Psoas muscle (tissue), 8 donors: ENCODE results near the gene EEF1AKMT2. TPM values are rescaled to one million over a fixed set of nuclear protein-coding genes. Genes with fewer than 3 reads are reported as not detected.
A peak's percentile ranks its signal among the peaks of the same experiment; 100 is the strongest.

Experiments used
- ATAC-seq, 4 donors: fragments of 200-7000 bp; cut with Tn5 transposase; one replicate each; pipeline ENCODE4 v1.9.1; 2020; ENCODE audit warnings: moderate library complexity in 3 of 4, mild to moderate bottlenecking in 2 of 4
- DNase-seq, 2 donors: peaks; one replicate each; pipeline ENCODE4 v3.0.0-alpha.2; 2020
- H3K27ac ChIP-seq: fragments of 200-600 bp; one replicate; pipeline ENCODE4 v1.8.0; 2022
- H3K27me3 ChIP-seq, 3 donors: fragments of 200-600 bp in 1 of 3; one replicate each; pipeline versions ENCODE4 v1.6.1 to v1.8.0; 2013 to 2022; ENCODE audit warnings: low read length in 2 of 3, mild to moderate bottlenecking in 2 of 3, moderate library complexity in 1 of 3; ENCODE audit not compliant: insufficient read depth in 3 of 3
- H3K36me3 ChIP-seq, 2 donors: fragments of 200-600 bp in 1 of 2; one replicate each; pipeline versions ENCODE4 v1.6.1 to v1.8.0; 2013 to 2022; ENCODE audit warnings: low read depth in 1 of 2, mild to moderate bottlenecking in 1 of 2, moderate library complexity in 1 of 2; ENCODE audit not compliant: insufficient read depth in 1 of 2
- H3K4me1 ChIP-seq: fragments of 200-600 bp; one replicate; pipeline ENCODE4 v1.8.0; 2022
- H3K4me3 ChIP-seq: fragments of 200-600 bp; one replicate; pipeline ENCODE4 v1.8.0; 2022; ENCODE audit warnings: mild to moderate bottlenecking
- H3K9me3 ChIP-seq: fragments of 200-600 bp; one replicate; pipeline ENCODE4 v1.8.0; 2022
- WGBS, 3 donors: extraction: QIAGEN DNeasy Blood & Tissue Kit; methylation state at CpG; one replicate each; pipeline versions ENCODE4 v1.1.6 to v1.1.7; 2013; 5-methylcytosine and 5-hydroxymethylcytosine counted together
- intact Hi-C, 2 donors: fragments of 100-400 bp; cut with DNase I; formaldehyde crosslinking; loops; one replicate each; pipeline versions ENCODE4 v1.11.0 to v1.14.2; 2022
- polyA plus RNA-seq, 3 donors: library from polyadenylated mRNA; stranded (reverse); fragments of 200-250 nt; gene quantifications; one replicate each; pipeline ENCODE4 v1.2.3, GENCODE V29; 2013
- total RNA-seq, 4 donors: library from RNA; stranded (reverse); fragmentation: NEBNext Ultra II Directional in 2 of 4; extraction: Animal tissue kit (Norgen Biotek cat#: 25700) in 2 of 4; gene quantifications; one replicate each; pipeline versions ENCODE4 v1.2.1 to v1.2.4, GENCODE V29; 2021 to 2023
- TF ChIP-seq, protein P1 (sequence below): fragments of 200-600 bp; IDR thresholded peaks from one replicate; pipeline ENCODE4 v1.8.0; 2022; ENCODE audit warnings: antibody characterized with exemption
- donor health status: healthy with polysubstance abuse.
- donor health status: DM: no; HTN: no; CAD: no; lungs with moderate emphysema.
- donor health status: Bipolar disorder and iron deficiency.
- donor health status: healthy.
- donor health status: DM: yes; HTN: yes; CAD: no.
- donor health status: DM: no; HTN: no; CAD: no.
- donor health status: DM: no; HTN: no; CAD: no.
- donor health status: DM: yes; HTN: yes; CAD: no.

EEF1AKMT2 gene
- total and polyA plus RNA-seq, 7 donors, result 3.3 to 11.9 (median 9.1) TPM

DNA sequence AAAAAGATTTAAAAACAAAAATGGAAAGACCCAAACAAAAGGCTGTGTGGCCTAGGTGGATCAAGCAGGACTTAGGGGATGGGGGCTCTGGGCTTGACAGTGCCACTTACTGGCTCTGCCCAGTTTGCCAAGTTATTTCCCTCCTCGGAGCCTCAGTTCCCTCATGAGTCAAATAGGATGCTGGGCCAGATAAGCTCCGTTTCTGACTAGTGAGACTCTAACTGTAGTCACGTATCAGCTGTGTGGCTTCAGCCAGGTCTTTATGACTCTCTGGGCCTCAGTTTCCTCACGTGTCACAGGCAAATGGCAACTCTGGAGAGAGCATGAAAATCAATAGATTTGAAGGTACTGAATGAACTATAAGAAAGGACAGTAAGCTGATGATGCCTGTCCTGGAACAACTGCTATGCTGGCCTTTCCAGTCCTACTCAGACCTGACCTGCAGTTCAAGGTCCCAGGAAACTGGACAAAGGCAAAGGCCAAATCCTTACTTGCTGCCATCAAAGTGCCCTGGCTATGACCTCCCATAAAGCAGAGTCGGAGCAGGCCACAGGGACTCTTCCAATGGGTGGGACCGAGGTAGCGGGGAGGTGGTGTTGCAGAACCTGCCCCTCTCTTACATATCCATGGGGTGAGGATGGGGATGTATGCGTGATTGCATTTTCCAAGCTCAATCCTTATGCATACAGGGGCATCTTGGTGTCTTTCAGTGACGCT lies 74.5 kb downstream of the EEF1AKMT2 start:
- Histone ChIP-seq H3K36me3 (no peaks in the 10 kb centered on the region), H3K27ac (no peak overlapping the region), H3K27me3 (no peaks in the 10 kb centered on the region), H3K4me3 (no peak overlapping the region), H3K4me1 (peaks cover 66% of the 10 kb centered on the region), H3K9me3 (no peaks in the 10 kb centered on the region)
- ATAC-seq, result no peak
- WGBS, 3 donors, result 75 to 85% (median 78%) methylated on average over 9 of the region's 9 CpGs
- intact Hi-C loops, result no loop called here
- TF ChIP-seq, protein P1, sequence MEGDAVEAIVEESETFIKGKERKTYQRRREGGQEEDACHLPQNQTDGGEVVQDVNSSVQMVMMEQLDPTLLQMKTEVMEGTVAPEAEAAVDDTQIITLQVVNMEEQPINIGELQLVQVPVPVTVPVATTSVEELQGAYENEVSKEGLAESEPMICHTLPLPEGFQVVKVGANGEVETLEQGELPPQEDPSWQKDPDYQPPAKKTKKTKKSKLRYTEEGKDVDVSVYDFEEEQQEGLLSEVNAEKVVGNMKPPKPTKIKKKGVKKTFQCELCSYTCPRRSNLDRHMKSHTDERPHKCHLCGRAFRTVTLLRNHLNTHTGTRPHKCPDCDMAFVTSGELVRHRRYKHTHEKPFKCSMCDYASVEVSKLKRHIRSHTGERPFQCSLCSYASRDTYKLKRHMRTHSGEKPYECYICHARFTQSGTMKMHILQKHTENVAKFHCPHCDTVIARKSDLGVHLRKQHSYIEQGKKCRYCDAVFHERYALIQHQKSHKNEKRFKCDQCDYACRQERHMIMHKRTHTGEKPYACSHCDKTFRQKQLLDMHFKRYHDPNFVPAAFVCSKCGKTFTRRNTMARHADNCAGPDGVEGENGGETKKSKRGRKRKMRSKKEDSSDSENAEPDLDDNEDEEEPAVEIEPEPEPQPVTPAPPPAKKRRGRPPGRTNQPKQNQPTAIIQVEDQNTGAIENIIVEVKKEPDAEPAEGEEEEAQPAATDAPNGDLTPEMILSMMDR, result no peak
- DNase-seq, result peak in 1 of 2 donors; percentile 24

DNA sequence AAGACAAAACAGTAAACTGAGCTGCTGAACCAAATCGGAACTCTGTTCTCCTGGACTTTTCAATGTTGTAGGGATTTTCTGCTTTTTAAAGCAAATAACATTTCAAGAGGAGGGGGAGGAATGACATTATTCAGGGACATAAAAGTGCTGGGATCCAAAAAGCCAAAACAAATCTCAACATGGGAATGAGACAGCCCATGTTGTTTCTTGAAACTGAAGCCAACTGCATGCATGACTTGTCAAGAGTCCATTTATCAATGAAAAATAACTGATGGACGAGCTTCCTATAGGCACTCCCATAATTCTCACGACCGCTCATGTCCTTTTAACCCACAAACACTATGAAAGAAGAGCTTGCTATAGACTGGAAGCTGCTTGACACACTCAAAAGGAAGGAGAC lies 75.3 kb downstream of the EEF1AKMT2 start:
- DNase-seq, result no peak
- no peak overlapping the region for H3K27ac ChIP-seq
- H3K27me3 ChIP-seq, result no peaks in the 10 kb centered on the region
- H3K4me3 ChIP-seq, result no peak overlapping the region
- intact Hi-C loops, result no loop called here
- ATAC-seq, result no peak
- WGBS, 3 donors, result 70 to 88% (median 74%) methylated on average over 4 of the region's 4 CpGs
- H3K4me1 ChIP-seq, result peaks cover 57% of the 10 kb centered on the region
- H3K36me3 ChIP-seq, result no peaks in the 10 kb centered on the region
- H3K9me3 ChIP-seq, result no peaks in the 10 kb centered on the region
- TF ChIP-seq, protein P1, result no peak

DNA sequence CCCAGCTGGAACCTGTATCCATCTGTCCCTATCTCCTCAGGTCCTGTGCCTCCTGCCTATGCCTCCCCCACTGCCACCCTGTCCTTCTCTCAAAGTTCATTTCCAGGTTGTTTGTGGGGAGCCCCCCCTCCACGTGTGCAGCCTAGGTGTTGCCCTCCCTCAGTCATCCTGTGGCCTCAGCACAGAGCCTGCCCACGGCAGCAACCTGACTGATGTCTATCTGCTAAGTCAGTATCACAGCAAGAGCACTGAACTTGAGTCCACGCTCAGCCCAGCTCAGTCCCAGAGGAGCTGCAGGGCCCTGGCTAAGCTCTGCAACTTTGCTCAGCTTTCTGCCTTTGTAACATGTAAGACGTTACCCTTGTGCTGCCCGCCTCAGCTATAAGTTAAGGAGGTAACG lies 76.2 kb downstream of the EEF1AKMT2 start:
- DNase-seq, result peak in 1 of 2 donors; percentile 24
- no peaks in the 10 kb centered on the region for H3K9me3 ChIP-seq
- H3K4me3 ChIP-seq, result no peak overlapping the region
- 58 to 59% (median 58%) methylated on average over 6 of the region's 6 CpGs for WGBS, 3 donors
- no peak overlapping the region for H3K27ac ChIP-seq
- ATAC-seq, result no peak
- H3K4me1 ChIP-seq, result peaks cover 56% of the 10 kb centered on the region
- TF ChIP-seq, protein P1, result no peak
- no peaks in the 10 kb centered on the region for H3K36me3 ChIP-seq
- intact Hi-C loops, result no loop called here
- H3K27me3 ChIP-seq, result no peaks in the 10 kb centered on the region

DNA sequence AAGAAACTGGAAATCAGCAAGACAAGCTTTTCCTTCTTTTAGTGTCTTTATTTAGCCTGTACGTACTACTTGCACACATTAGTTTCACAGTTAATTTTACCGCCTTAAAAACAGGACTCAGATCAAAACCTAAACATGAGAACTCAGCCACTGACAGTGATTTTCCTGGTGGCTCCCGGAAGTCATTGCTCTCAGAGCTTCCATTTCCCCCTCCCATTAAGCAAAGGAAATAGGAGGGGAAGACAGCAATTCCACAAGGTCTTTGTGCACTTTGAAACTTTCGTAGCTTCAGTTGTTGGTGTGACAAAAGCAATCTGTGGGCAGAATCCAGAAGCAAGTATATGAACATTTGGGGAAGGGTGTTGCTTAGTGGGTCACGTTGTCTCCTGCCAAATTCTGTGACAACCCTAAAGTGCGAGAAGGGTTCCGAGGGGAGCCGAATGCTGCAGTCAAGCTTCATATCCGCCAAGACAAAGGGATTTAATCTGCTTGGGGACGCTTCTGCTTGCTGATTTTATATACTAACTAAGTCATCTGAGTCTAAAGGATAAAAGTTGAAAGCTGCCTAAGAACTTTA lies 77.9 kb downstream of the EEF1AKMT2 start:
- 47 to 57% (median 56%) methylated on average over 10 of the region's 10 CpGs for WGBS, 3 donors

More for the DNA sequence above, 77.9 kb downstream of the EEF1AKMT2 start:
- DNase-seq, result peak in 1 of 2 donors; percentile 12
- TF ChIP-seq, protein P1, result no peak
- Histone ChIP-seq H3K9me3 (no peaks in the 10 kb centered on the region), H3K4me1 (peaks cover 57% of the 10 kb centered on the region), H3K36me3 (no peaks in the 10 kb centered on the region), H3K27ac (no peak overlapping the region), H3K4me3 (no peak overlapping the region), H3K27me3 (no peaks in the 10 kb centered on the region)
- intact Hi-C loops, result no loop called here
- no peak for ATAC-seq
